GM12872 (cell line): ENCODE measurements around the gene GAK.

Source experiments
- TF ChIP-seq, protein P1 (sequence below): IDR thresholded peaks from 3 replicates; pipeline ENCODE4 v1.5.1; 2011; ENCODE audit warnings: low read depth, mild to moderate bottlenecking, low read length, moderate library complexity; ENCODE audit not compliant: insufficient read depth

Gene GAK

DNA sequence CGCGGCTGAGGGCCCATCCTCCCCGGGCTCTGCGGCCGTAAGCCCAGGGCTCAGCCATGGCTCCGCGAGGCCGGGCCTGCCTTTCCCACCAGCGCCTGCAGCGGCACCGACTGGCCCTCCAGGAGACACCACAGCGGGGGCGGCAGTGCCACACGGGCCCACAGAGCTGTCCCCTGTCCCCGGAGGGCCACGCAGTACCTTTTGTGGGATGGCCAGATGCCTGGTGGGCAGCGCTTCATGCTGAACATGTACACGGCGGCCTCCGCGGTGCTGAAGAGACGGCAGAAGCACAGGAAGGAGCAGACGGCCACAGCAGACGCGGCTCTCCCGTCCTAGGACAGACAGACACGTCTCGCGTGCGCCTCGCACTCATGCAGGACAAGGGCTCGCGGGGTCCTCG, 50.4 kb downstream of the GAK start:
- TF ChIP-seq, protein P1, sequence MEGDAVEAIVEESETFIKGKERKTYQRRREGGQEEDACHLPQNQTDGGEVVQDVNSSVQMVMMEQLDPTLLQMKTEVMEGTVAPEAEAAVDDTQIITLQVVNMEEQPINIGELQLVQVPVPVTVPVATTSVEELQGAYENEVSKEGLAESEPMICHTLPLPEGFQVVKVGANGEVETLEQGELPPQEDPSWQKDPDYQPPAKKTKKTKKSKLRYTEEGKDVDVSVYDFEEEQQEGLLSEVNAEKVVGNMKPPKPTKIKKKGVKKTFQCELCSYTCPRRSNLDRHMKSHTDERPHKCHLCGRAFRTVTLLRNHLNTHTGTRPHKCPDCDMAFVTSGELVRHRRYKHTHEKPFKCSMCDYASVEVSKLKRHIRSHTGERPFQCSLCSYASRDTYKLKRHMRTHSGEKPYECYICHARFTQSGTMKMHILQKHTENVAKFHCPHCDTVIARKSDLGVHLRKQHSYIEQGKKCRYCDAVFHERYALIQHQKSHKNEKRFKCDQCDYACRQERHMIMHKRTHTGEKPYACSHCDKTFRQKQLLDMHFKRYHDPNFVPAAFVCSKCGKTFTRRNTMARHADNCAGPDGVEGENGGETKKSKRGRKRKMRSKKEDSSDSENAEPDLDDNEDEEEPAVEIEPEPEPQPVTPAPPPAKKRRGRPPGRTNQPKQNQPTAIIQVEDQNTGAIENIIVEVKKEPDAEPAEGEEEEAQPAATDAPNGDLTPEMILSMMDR: no peak

- TF ChIP-seq, protein P1: no peak
These were observed 51.3 kb downstream of the GAK start for GRCh38 chr4:880684-881405.

DNA sequence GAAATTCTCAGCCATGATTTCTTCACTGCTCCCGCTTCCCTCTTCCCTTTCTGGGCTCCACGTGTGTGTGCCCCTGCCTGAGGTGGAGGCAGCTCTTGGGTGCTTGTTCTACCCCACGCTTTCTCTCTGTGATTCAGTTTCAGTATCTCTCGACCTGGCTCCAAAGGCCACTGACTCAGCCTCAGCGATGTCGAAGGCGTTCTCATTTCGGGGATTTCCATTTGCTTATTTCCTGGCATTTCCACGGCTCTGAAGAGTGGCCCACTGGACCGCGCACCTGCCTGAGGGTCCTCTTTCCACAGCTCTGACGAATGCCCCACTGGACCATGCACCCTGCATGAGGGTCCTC, 52.4 kb downstream of the GAK start:
- TF ChIP-seq, protein P1: no peak

DNA sequence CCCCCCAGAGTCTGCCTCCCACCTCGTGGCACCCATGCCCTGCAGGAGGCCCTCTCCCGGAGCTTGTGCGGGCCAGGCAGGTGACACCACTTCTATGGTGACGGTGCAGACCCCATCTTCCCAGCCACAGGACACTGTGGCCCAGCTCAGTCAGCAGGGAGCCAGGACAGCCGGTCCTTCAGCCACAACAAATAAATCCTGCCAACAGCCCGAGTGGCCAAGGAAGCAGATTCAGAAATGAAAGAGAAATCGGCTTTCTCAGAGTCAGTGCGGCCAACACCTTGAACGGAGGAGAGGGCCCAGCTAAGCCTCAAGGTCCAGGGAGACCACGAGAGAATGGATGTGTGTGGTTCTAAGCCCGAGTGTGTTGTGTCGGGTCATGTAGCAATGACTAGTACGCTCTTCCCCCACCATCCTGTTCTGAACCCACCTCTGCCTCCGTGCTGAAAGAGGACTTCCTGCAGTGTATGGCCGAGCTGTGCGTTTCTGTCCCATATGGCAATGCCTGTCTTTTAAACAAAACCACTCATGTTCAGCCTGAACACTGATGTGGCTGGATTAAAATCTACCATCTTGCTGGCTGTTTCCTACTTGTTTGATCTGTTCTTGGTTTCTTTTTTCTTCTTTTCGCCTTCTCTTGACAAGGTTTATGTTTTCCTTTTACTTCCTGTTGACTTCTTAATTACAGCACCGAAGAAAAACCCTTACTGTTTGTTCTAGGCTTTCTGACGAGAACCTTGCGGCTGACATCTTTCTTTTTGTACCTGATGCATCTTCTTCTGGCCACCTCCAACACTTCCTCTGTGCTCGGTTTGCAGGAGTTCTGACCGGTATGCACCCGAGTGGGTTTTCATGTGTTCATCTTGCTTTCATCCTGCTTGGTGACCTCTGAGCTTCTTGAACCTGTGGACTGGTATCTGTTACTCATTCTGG, 53.1 kb downstream of the GAK start:
- TF ChIP-seq, protein P1: no peak

DNA sequence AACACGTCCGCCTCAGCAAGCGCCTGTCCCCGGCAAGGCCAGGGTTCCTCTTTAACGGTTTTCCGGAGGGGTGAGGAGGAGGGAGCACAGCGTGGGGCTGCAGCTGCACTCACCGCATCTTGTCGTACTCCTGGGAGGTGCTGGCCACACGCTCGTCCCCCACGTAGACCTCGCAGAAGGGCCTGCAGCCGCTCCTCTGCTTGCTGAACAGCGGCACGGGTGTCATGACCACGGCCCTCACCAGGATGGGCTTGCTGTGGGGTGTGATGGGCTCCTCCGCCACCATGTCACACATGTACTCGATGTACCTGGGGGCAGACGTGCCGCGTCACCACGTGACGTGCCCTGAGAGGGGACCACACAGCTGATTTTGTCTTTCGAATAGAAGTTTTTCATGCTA, 54.6 kb downstream of the GAK start:
- TF ChIP-seq, protein P1: no peak

GRCh38 chr4:876780-877179, 55.3 kb downstream of the GAK start:
- TF ChIP-seq, protein P1: no peak; the same call in 2 of the 3 replicates

DNA sequence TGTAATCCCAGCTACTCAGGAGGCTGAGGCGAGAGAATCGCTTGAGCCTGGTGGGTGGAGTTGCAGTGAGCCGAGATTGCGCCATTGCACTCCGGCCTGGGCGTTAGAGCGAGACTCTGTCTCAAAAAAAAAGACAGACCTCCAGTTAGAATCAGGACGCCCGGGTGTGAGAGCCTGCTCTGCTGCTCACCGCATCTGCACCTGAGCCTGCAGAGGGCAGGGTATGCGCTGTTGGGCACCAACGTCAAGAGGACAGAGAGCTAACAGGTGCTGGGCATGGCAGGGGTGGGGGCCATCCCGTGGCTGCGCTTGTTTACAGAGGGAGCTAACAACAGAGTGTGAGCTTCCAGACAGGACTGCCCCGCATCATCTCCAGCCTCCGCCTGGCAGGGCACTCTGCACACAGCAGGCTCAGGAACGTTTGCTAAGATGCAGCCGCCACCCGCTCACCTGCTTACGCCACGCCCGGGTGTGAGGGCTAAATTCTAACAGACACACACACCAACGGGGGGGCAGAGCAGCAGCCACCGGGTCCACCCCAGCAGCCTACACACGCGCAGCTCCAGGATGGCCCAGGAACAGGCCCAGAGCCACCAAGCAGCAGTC, 56.2 kb downstream of the GAK start:
- TF ChIP-seq, protein P1: no peak
